ENCODE data around the gene RBM7.
A peak's percentile ranks its signal among the peaks of the same experiment; 100 is the strongest.

Gene RBM7

DNA sequence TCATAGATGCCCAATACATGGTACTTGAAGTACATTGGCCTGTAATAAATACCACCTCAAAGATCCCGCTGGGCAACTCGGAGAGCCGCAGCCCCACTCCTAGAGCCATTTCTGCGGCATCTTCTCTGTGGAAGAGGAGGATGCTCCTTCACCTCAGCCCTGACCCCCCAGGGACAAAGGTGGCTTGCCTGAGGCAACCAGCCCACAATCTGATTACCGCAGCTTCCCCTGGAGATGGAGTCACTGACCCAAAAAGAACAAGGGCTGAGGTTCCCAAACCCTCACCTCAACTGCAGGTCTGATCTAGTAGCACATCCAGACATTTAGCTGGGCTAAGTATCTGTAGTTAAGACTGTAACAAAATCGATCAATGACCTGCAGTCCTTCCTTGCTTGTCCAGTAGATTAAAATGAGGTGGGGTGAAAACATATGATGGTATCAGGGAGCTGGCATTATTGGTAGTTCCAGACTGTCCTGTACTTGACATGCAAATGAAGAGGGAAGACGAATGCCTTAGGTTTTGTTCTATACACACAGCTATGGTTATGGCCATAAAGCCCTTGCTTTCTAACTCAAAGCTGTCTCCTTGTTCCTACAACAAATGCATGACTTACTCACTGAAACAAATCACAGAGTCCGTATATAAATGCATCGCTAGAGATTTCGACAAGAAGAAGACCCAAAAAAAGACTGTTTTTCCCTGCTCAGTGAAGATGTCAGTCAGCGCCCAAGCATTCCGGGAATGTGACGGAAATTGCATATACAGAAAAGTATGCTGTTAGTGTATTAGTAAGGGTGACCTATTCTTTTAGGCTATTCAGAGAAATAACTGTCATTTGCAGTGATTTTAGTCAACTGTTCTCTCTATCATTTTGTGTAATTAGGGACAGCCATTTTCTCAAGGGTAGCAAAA lies 33.9 kb upstream of the RBM7 start:
- no peak for DNase-seq (ENCODE audit: low read depth, low spot score)
- Histone ChIP-seq H3K27me3 (ENCODE audit: insufficient read depth, insufficient read length) (no peaks in the 10 kb centered on the region), H3K4me3 (ENCODE audit: insufficient read length, low read depth) (no peak overlapping the region), H3K9me3 (ENCODE audit: insufficient read depth, low read length) (no peaks in the 10 kb centered on the region), H3K4me1 (ENCODE audit: insufficient read depth, insufficient read length) (no peaks in the 10 kb centered on the region), H3K9ac (ENCODE audit: insufficient read length, low read depth) (no peak overlapping the region), H3K36me3 (ENCODE audit: insufficient read depth, insufficient read length, low read length) (no peaks in the 10 kb centered on the region)
- no peak for TF ChIP-seq YY1 (IDR thresholded peaks at IDR 0.05; ENCODE audit: insufficient read depth, insufficient read length)
- no peak for TF ChIP-seq ZNF274 (IDR thresholded peaks at IDR 0.05; ENCODE audit: low read depth, low read length)
- TF ChIP-seq SUZ12 (IDR thresholded peaks at IDR 0.05; ENCODE audit: extremely low read depth, insufficient read depth, insufficient read length): no peak

DNA sequence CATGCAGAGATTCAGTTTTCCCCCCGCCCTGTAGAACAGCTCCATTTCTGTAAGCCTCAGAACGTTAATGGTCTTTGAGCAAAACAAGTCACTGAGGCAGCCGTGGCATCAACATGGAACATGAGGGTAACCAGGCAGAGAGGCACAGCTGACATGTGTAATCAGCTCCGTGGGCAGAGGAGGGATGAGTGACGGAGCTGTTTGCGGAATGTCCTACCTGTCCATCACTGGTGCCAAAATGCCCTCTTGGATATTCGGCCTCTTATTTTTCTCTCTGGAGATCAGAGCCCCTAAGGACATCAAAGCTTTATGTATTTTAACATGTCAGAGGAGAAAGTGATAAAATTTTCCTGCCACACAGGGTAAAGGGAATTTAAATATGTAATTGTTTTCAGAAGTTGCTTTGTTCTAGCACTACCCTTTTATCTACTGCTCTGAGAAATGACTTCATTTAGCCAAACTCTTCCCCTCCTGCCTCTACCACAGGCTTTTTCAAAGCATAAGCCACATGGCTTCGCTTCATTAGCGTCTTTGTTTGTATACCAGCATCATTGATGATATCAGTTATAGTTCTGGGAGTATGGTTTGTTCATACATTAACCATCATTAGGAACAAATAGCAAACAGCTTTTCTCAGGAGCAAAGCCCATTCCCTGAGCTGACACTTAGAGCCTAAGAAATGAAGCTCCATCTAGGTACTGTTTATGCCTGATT lies 33.1 kb upstream of the RBM7 start:
- DNase-seq (ENCODE audit: low read depth, low spot score): no peak
- no peak for TF ChIP-seq YY1 (IDR thresholded peaks at IDR 0.05; ENCODE audit: insufficient read depth, insufficient read length)
- Histone ChIP-seq H3K4me1 (ENCODE audit: insufficient read depth, insufficient read length) (no peaks in the 10 kb centered on the region), H3K36me3 (ENCODE audit: insufficient read depth, insufficient read length, low read length) (no peaks in the 10 kb centered on the region), H3K4me3 (ENCODE audit: insufficient read length, low read depth) (no peak overlapping the region), H3K27me3 (ENCODE audit: insufficient read depth, insufficient read length) (no peaks in the 10 kb centered on the region), H3K9ac (ENCODE audit: insufficient read length, low read depth) (no peak overlapping the region), H3K9me3 (ENCODE audit: insufficient read depth, low read length) (no peaks in the 10 kb centered on the region)

GRCh38 chr11:114368918-114369680 lies 31.4 kb upstream of the RBM7 start:
- Histone ChIP-seq H3K36me3 (ENCODE audit: insufficient read depth, insufficient read length, low read length) (no peaks in the 10 kb centered on the region), H3K4me3 (ENCODE audit: insufficient read length, low read depth) (no peak overlapping the region), H3K4me1 (ENCODE audit: insufficient read depth, insufficient read length) (no peaks in the 10 kb centered on the region), H3K9me3 (ENCODE audit: insufficient read depth, low read length) (no peaks in the 10 kb centered on the region), H3K9ac (ENCODE audit: insufficient read length, low read depth) (no peak overlapping the region), H3K27me3 (ENCODE audit: insufficient read depth, insufficient read length) (no peaks in the 10 kb centered on the region)
- DNase-seq (ENCODE audit: low read depth, low spot score): no peak
- TF ChIP-seq SUZ12 (IDR thresholded peaks at IDR 0.05; ENCODE audit: extremely low read depth, insufficient read depth, insufficient read length) (no peak), YY1 (IDR thresholded peaks at IDR 0.05; ENCODE audit: insufficient read depth, insufficient read length) (no peak), ZNF274 (IDR thresholded peaks at IDR 0.05; ENCODE audit: low read depth, low read length) (no peak)

DNA sequence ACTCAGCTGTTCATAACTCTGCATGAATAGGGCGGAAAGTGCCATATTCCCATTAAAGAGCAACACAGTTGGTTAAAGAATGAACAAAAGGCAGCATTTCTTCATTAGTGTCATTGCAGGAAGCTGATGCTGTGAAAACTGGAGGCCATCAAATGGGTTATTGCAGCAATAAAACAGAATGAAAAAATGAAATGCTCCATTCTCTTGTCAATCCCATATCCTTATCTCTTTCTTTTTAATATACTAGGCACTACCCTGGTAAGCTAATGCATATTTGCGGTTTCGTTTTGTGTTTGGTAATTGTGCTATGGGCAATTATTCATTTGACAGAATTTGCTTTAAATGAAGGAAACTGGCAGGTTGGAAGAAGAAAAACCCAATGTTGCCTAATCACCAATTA lies 25.4 kb upstream of the RBM7 start:
- no peaks in the 10 kb centered on the region for H3K27me3 ChIP-seq (ENCODE audit: insufficient read depth, insufficient read length)
- H3K4me3 ChIP-seq (ENCODE audit: insufficient read length, low read depth): no peak overlapping the region
- DNase-seq (ENCODE audit: low read depth, low spot score): no peak
- peaks cover 4% of the 10 kb centered on the region for H3K4me1 ChIP-seq (ENCODE audit: insufficient read depth, insufficient read length)
- no peaks in the 10 kb centered on the region for H3K36me3 ChIP-seq (ENCODE audit: insufficient read depth, insufficient read length, low read length)
- H3K9ac ChIP-seq (ENCODE audit: insufficient read length, low read depth): no peak overlapping the region
- no peaks in the 10 kb centered on the region for H3K9me3 ChIP-seq (ENCODE audit: insufficient read depth, low read length)
- no peak for TF ChIP-seq ZNF274 (IDR thresholded peaks at IDR 0.05; ENCODE audit: low read depth, low read length)
- no peak for TF ChIP-seq YY1 (IDR thresholded peaks at IDR 0.05; ENCODE audit: insufficient read depth, insufficient read length)
- TF ChIP-seq SUZ12 (IDR thresholded peaks at IDR 0.05; ENCODE audit: extremely low read depth, insufficient read depth, insufficient read length): no peak

- H3K27me3 ChIP-seq (ENCODE audit: insufficient read depth, insufficient read length): no peaks in the 10 kb centered on the region
- H3K36me3 ChIP-seq (ENCODE audit: insufficient read depth, insufficient read length, low read length): no peaks in the 10 kb centered on the region
- no peak overlapping the region for H3K9ac ChIP-seq (ENCODE audit: insufficient read length, low read depth)
- no peaks in the 10 kb centered on the region for H3K9me3 ChIP-seq (ENCODE audit: insufficient read depth, low read length)
- H3K4me3 ChIP-seq (ENCODE audit: insufficient read length, low read depth): no peak overlapping the region
- peak; percentile 46 for DNase-seq (ENCODE audit: low read depth, low spot score)
- peaks cover 4% of the 10 kb centered on the region for H3K4me1 ChIP-seq (ENCODE audit: insufficient read depth, insufficient read length)
- no peak for TF ChIP-seq ZNF274 (IDR thresholded peaks at IDR 0.05; ENCODE audit: low read depth, low read length)
- TF ChIP-seq YY1 (IDR thresholded peaks at IDR 0.05; ENCODE audit: insufficient read depth, insufficient read length): no peak
- TF ChIP-seq SUZ12 (IDR thresholded peaks at IDR 0.05; ENCODE audit: extremely low read depth, insufficient read depth, insufficient read length): no peak
Measured at GRCh38 chr11:114377612-114378267, 22.7 kb upstream of the RBM7 start.

DNA sequence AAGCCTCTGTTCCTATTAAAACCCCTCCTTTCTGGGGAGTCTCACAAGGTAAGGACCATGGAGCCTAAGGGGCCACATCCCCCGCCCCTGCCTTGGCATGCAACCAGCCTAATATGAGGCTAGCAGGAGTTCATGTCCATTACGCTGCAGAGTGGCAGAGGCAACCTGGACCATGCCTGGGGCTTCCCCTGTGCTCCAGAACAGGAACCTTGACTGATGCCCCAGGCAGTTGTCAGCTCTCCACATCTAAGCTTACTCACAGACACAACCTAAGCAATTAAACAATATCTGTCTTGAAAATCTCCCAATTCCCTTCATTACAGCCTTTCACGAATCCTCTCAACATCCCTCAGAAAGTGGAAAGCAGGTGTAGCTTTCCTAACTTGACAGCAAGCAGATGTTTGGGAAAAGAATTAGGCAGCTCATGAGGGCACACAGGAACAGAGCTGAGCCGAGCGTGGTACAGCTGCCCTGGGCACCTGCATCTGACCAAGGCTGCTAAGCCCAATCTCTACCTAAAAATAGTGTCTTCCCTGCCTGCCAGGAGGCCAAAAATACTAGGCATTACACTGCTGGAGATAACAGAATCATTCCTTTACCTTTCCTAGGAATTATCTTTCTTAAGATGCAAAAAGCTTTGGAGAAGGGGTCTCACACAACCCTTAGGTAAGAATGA lies 20.9 kb upstream of the RBM7 start:
- TF ChIP-seq SUZ12 (IDR thresholded peaks at IDR 0.05; ENCODE audit: extremely low read depth, insufficient read depth, insufficient read length) (no peak), YY1 (IDR thresholded peaks at IDR 0.05; ENCODE audit: insufficient read depth, insufficient read length) (no peak), ZNF274 (IDR thresholded peaks at IDR 0.05; ENCODE audit: low read depth, low read length) (no peak)
- no peak overlapping the region for H3K4me3 ChIP-seq (ENCODE audit: insufficient read length, low read depth)
- peaks cover 4% of the 10 kb centered on the region for H3K4me1 ChIP-seq (ENCODE audit: insufficient read depth, insufficient read length)
- H3K9ac ChIP-seq (ENCODE audit: insufficient read length, low read depth): no peak overlapping the region
- H3K36me3 ChIP-seq (ENCODE audit: insufficient read depth, insufficient read length, low read length): no peaks in the 10 kb centered on the region
- H3K9me3 ChIP-seq (ENCODE audit: insufficient read depth, low read length): no peaks in the 10 kb centered on the region
- no peaks in the 10 kb centered on the region for H3K27me3 ChIP-seq (ENCODE audit: insufficient read depth, insufficient read length)
- DNase-seq (ENCODE audit: low read depth, low spot score): no peak

Data from NT2/D1 (cell line).